Stimulated activated CD8-positive, alpha-beta memory T cell treated with anti-CD3 and anti-CD28 coated beads, Interleukin-4, amount 100 ng/mL, for 1 hour (primary cell): ENCODE data around the gene BRD8.
"Not testable (repeated sequence)": the region's sequence is repeated elsewhere in the genome, so short reads cannot be mapped to it uniquely, and the experiment has no call there.

Source experiments
- DNase-seq, 2 donors: peaks; one replicate each; pipeline ENCODE4 v3.0.0-alpha.2; 2020; ENCODE audit warnings: low read depth in 2 of 2, low spot score in 1 of 2

Gene BRD8

GRCh38 chr5:138159666-138160065, 18.8 kb downstream of the BRD8 start:
- no peak for DNase-seq

GRCh38 chr5:138157626-138158025, 20.8 kb downstream of the BRD8 start:
- no peak for DNase-seq

GRCh38 chr5:138155977-138156376, 22.5 kb downstream of the BRD8 start:
- not testable (repeated sequence) for DNase-seq

GRCh38 chr5:138149530-138149929, 28.9 kb downstream of the BRD8 start:
- DNase-seq = no peak

GRCh38 chr5:138148811-138149210, 29.6 kb downstream of the BRD8 start:
- no peak for DNase-seq

- DNase-seq = not testable (repeated sequence)
These were observed 34.9 kb downstream of the BRD8 start for GRCh38 chr5:138143578-138143977.

- DNase-seq = no peak
These were observed 36.7 kb downstream of the BRD8 start for GRCh38 chr5:138141734-138142133.

GRCh38 chr5:138140268-138140667, 38.2 kb downstream of the BRD8 start:
- DNase-seq = no peak

GRCh38 chr5:138139781-138140090, 38.7 kb downstream of the BRD8 start:
- no peak for DNase-seq

- DNase-seq = no peak
These were observed 39.3 kb downstream of the BRD8 start, which contains the start of gene NME5 for GRCh38 chr5:138138949-138139780. TSS of gene NME5 (minus strand) at chr5:138139428. CDS start at chr5:138138780, 648 bp downstream.

- DNase-seq = no peak
These were observed 45.9 kb downstream of the BRD8 start for GRCh38 chr5:138132543-138132942.

GRCh38 chr5:138129347-138129746, 49.1 kb downstream of the BRD8 start:
- DNase-seq = no peak

GRCh38 chr5:138128334-138128733, 50.1 kb downstream of the BRD8 start:
- no peak for DNase-seq

GRCh38 chr5:138115254-138115653, 63.2 kb downstream of the BRD8 start:
- no peak for DNase-seq

- DNase-seq = no peak
These were observed 66.5 kb downstream of the BRD8 start for GRCh38 chr5:138111937-138112336.

- DNase-seq = no peak
These were observed 67.2 kb downstream of the BRD8 start for GRCh38 chr5:138111181-138111580.

- no peak for DNase-seq
These were observed 68.0 kb downstream of the BRD8 start for GRCh38 chr5:138110266-138110963.

GRCh38 chr5:138109463-138110265, 68.8 kb downstream of the BRD8 start:
- DNase-seq = no peak

GRCh38 chr5:138107213-138107612, 71.2 kb downstream of the BRD8 start:
- no peak for DNase-seq

GRCh38 chr5:138105709-138106108, 72.7 kb downstream of the BRD8 start:
- DNase-seq = no peak

- DNase-seq = no peak
These were observed 75.2 kb downstream of the BRD8 start for GRCh38 chr5:138103319-138103637.
